Non-pigmented ciliary epithelial cell (primary cell): ENCODE measurements around the gene SERPINE1.
"Not testable (repeated sequence)": the region's sequence is repeated elsewhere in the genome, so short reads cannot be mapped to it uniquely, and the experiment has no call there.

Experiments
- DNase-seq: peaks from one replicate; pipeline ENCODE4 v3.0.0-alpha.2; 2010; ENCODE audit warnings: low read depth

Gene SERPINE1

DNA sequence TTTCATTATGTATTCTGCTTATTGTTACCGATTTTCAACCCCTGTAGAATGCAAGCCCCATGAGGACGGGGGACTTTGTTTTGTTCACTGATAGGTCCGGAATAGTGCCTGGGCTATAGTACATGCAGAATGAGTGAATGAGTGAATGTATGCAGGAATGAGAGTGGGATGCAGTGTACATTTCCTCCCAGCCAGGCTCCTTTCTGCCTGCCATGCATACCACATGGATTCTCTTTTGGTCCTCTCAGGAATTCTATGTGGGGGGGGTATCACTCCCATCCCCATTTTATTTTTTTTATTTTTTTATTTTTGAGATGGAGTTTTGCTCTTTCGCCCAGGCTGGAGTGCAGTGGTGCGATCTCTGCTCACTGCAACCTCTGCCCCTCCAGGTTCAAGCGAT is 24.9 kb upstream of the SERPINE1 start:
- no peak for DNase-seq

GRCh38 chr7:101103701-101104100 is 23.2 kb upstream of the SERPINE1 start:
- DNase-seq: not testable (repeated sequence)

GRCh38 chr7:101104193-101104713 is 22.7 kb upstream of the SERPINE1 start:
- DNase-seq: no peak

DNA sequence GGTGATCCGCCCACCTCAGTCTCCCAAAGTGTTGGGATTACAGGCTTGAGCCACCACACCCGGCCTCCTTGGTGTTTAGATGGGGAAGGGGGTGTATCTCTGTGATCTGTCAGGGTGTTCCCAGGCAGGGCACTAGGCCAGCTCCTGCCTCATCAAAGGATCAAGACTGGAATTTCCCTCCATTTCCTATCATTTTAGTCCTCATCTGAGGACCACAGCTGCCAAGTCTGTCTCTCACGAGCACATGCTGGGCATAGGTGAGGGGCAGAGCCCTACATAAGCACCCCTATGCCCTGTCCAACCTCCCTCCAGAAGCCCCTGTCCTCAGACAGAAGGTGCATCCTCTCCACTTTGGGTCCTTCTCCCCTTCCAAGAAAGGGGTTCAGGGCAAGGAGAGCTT is 22.1 kb upstream of the SERPINE1 start:
- DNase-seq: no peak

DNA sequence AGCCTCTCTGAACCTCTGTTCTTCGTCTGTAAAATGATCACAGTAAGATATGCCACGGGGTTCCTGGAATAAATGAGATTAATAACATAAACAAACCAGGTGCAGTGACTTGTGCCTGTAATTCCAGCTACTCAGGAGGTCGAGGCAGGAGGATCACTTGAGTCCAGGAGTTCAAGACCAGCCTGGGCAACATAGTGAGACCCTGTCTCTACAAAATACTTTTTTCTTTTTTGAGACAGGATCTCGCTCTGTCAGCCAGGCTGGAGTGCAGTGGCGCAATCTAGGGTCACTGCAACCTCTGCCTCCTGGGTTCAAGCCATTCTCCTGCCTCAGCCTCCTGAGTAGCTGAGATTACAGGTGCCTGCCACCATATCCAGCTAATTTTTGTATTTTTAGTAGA is 21.7 kb upstream of the SERPINE1 start:
- DNase-seq: not testable (repeated sequence)

DNA sequence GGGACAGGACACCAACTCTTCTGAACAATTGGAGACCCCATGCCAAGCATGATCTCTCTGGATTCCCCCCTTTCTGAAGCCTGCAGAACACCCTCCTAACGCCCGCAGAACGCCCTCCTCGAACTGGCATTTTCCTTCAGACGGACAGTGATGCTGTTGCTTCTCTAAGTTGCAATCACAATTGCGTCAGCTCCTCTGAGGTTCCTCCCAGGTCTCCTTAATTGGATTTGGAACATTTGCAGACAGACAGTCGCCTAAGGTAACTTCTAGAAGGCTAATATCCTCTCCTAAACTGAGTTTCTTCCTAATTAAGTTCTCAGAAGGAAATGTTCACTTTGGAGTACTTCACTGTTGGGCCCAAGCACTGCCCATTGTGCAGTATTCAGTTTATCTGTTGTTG is 20.5 kb upstream of the SERPINE1 start:
- DNase-seq: no peak

DNA sequence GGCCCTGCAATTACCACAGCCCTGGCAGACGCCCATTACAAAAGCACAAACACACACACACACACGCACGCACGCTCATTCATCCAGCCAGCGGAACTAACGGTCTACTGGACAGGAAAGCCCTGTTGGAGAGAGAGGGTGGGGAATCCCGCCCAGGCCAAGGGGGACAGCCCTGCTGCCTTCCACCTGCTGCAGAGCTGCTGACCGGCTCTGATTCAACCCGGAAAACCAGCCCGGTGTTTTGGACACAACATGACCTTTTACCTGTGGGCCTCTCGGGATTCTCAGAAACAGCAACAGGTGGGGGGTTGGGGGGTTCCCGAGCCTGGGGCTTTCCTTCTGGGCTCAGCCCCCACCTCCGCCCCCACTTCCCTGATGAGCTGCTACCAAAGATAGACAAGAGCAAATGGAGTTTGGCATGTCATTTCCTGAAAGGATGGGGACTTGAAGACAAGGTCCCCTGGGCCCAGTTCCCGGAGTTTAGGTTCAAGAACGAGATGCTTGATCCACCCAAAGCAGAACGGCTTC is 18.5 kb upstream of the SERPINE1 start:
- no peak for DNase-seq

GRCh38 chr7:101108961-101109360 is 17.9 kb upstream of the SERPINE1 start:
- no peak for DNase-seq

GRCh38 chr7:101109368-101109767 is 17.5 kb upstream of the SERPINE1 start:
- DNase-seq: no peak

DNA sequence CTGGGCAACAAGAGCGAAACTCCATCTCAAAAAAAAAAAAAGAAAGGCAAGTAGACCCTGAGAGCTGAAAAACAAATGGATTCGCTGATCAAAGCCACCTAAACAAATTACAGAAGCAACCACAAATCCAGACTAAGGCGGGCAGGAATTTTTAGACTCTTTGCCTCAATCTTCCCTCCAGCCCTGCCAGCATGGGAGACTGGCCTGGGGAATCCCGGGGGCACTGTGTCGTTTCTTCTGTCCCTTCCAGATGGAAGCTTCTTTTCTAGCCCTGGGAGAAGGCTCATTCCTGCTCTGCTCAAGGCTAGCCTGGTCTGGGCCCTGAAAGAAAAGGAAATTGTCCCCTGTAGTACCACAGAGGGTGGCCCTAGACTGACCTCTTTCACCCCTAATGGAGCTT is 15.6 kb upstream of the SERPINE1 start:
- no peak for DNase-seq

DNA sequence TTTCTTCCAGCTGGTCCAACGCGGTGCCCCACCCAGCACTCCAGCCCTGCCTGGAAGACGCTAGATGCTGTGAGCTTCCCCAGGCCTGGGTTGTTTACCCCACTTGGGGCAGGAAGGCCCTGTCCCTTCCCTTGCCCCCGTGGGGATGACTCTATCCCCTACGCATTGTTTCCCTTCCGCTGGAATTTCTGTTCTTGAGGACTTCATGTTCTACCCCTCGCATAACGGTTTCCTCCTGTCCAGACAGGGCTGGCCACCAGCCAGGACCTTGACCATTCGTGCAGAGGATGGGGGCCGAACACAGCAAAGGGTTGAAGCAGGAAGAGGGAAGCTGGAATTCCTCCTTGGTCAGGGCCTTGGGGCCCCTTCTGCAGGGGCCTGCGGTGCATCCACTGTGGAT is 14.7 kb upstream of the SERPINE1 start:
- DNase-seq: peak; percentile 89

DNA sequence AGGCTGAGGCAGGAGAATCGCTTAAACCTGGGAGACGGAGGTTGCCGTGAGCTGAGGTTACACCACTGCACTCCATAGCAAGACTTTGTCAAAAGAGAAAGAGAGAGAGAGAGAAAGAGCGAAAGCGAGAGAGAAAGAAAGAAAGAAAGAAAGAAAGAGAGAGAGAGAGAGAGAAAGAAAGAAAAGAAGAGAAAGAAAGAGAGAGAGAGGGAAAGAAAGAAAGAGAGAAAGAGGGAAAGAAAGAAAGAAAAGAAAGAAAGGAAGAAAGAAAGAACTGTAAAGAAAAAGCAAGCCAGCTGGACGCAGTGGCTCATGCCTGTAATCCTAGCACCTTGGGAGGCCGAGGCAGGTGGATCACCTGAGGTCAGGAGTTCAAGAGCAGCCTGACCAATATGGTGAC is 13.8 kb upstream of the SERPINE1 start:
- not testable (repeated sequence) for DNase-seq

GRCh38 chr7:101113836-101114235 is 13.1 kb upstream of the SERPINE1 start:
- no peak for DNase-seq

DNA sequence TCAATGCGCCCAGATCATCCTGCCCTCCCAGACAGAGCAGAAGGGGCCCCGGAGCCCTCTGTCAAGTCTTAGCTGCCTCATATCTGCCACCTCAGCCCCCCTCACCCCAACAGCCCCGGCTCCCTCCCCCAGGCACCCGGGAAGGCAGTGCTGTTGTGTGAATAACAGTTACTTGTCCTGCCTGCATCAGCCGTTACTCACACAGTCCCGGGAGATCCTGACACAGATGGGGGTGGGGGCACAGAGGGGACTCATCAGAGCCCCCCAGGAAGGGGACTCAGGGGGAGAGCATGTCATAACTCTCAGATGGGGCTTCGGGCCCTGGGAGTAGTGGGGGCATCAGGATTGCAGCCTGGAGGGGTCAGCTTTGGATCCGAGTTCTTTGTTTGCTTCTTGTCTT is 12.4 kb upstream of the SERPINE1 start:
- DNase-seq: no peak

GRCh38 chr7:101115215-101115614 is 11.7 kb upstream of the SERPINE1 start:
- no peak for DNase-seq

DNA sequence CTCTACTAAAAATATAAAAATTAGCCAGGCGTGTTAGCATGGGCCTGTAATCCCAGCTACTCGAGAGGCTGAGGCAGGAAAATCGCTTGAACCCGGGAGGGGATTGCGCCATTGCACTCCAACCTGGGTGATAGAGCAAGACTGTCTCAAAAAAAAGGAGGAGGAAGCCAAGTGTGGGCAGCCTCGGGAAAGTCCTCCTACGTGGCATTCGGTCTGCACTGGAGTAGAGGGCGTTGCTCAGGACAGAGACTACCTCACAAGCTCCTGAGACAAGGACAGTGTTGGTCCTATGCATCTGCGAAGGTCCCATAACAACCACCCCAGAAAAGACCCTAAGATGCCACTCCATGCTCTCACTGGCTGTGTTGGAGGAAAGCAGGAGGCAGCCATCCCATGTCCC is 10.0 kb upstream of the SERPINE1 start:
- DNase-seq: no peak

DNA sequence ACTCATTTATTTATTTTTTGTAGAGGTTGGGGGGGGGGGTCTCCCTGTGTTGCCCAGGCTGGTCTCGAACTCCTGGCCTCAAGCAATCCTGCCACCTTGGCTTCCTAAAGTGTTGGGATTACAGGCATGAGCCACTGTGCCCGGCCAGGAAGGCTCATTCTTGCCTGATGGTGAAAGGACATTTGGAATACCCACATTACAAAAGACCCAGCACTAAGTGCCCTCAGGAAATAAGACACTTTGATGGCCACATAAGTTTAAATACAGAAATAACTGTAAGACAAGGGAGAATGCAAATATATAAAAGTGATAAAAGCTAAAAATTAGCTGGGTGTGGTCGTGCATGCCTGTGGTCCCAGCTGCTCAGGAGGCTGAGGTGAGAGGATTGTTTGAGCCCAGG is 8.0 kb upstream of the SERPINE1 start:
- DNase-seq: no peak

GRCh38 chr7:101119876-101120275 is 7.0 kb upstream of the SERPINE1 start:
- DNase-seq: no peak

DNA sequence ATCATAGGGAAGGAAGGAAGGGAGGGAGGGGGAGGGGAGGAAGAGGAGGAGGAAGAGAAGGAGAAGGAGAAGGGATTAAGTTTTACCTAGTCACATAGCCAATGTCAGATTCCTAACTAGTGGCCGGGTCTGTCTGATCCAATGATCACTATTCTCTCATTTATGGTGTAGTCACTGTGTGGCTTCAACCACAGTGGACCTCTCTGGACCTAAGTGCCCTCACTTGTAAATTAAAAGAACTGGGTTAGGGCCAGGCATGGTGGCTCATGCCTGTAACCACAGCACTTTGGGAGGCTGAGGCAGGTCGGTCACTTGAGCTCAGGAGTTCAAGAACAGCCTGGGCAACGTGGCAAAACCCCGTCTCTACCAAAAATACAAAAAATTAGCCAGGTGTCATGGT is 6.6 kb upstream of the SERPINE1 start:
- no peak for DNase-seq

DNA sequence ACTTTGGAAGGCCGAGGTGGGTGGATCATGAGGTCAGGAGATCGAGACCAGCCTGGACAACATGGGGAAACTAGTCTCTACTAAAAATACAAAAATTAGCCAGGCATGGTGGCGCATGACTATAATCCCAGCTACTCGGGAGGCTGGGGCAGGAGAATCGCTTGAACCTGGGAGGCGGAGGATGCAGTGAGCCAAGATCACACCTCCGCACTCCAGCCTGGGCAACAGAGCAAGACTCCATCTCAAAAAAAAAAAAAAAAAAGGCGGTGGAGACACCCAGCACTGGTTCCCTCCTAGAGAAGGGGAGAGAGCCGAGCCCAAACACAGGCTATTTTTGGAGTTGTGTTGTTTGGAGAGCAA is 5.3 kb upstream of the SERPINE1 start:
- not testable (repeated sequence) for DNase-seq

DNA sequence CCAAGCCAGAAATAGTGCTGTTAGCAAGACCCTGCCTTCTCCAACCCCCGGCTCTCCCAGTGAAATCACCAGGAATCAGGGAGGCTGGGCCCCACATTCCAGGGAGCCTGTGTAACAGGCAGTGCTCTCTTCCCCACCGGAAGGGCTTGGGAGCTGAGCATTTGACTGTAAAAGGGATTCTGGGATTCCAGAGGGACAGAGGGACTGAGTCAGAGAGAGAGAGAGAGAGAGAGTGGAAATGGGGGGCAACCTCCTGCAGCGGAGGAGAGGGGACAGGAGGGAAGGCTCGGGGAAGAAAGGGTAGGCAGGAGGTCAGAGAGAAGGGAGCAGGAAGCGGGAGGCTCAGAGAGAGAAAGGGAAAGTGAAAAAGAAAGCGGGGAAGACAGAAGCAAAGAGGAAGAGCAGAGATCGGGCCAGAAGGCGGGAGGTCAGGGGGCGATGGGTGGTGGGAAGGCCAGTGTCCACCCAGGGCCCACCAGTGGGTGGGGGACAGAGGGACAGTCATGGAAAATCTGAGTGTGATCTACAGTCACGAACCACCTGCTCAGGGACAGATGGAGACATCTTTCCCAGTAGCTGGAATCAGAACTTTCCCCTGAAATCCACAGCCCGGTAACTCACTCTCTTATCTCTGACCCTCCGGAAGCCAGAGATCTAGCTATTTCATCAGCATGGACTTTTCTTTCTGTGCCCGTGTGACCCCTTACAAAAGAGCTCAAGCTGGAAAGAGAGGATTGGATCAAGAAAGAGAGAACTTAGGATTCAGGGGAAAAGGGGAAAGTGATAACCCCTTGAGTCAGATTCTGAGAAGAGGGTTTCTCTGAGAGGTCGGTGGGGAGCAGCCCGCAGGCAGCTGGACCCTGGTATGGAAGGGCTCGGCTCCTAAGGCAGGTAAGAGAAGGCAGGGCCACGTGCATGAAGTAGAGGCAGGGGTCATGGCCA is 4.6 kb upstream of the SERPINE1 start:
- peak; percentile 96 for DNase-seq

DNA sequence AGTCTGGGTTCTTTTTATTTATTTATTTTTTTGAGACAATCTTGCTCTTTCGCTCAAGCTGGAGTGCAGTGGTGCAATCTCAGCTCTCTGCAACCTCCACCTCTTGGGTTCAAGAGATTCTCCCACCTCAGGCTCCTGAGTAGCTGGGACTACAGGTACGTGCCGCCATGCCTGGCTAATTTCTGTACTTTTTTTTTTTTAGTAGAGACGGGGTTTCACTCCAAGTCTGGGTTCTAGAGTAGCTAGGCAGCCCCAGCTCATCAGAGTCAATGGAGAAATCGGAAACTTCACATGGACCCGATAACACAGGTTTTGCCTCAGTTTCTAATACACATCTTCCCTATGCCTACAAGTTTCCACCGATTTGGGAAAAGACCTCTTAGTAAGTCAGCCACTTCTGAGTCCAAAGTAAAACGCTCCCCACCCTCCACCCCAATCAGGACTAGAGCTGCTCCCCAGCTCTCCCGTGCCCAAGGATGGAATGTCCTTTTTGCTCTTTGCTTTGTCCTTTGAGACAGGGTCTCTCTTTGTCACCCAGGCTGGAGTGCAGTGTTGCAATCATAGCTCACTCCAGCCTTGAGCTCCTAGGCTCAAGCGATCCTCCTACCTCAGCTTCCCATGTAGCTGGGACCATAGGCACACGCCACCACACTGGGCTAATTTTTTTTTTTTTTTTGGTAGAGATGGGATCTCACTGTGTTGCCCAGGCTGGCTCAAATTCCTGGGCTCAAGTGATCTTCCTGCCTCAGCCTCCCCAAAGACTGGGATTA is 3.8 kb upstream of the SERPINE1 start:
- no peak for DNase-seq

- no peak for DNase-seq
Measured at GRCh38 chr7:101123703-101124068, 3.2 kb upstream of the SERPINE1 start.
